Endothelial cell (in vitro differentiated cells): ENCODE measurements around the gene IRX2. TPM values are rescaled to one million over a fixed set of nuclear protein-coding genes. Genes with fewer than 3 reads are reported as not detected.

Experiments
- DNase-seq: peaks from one replicate; pipeline ENCODE4 v3.0.0; 2021; ENCODE audit warnings: low spot score
- H3K27ac Mint-ChIP-seq: one replicate; pipeline ENCODE4 v1.8.0; 2021; ENCODE audit warnings: mixed read lengths, inconsistent platforms; ENCODE audit not compliant: unreplicated experiment
- H3K27me3 Mint-ChIP-seq: one replicate; pipeline ENCODE4 v1.8.0; 2021; ENCODE audit warnings: mild to moderate bottlenecking, moderate library complexity, mixed read lengths, inconsistent platforms; ENCODE audit not compliant: unreplicated experiment
- H3K36me3 Mint-ChIP-seq: one replicate; pipeline ENCODE4 v1.8.0; 2021; ENCODE audit warnings: mild to moderate bottlenecking, low read depth, mixed read lengths, inconsistent platforms; ENCODE audit not compliant: unreplicated experiment
- H3K4me1 Mint-ChIP-seq: one replicate; pipeline ENCODE4 v1.8.0; 2021; ENCODE audit warnings: mild to moderate bottlenecking, mixed read lengths, inconsistent platforms; ENCODE audit not compliant: unreplicated experiment
- H3K4me3 Mint-ChIP-seq: one replicate; pipeline ENCODE4 v1.8.0; 2021; ENCODE audit warnings: mild to moderate bottlenecking, mixed read lengths, inconsistent platforms; ENCODE audit not compliant: unreplicated experiment
- H3K9me3 Mint-ChIP-seq: one replicate; pipeline ENCODE4 v1.8.0; 2021; ENCODE audit warnings: mixed read lengths, inconsistent platforms; ENCODE audit not compliant: unreplicated experiment
- CTCF ChIP-seq: fragments of 200-600 bp; sonication (generic); IDR thresholded peaks from one replicate; pipeline ENCODE4 v1.5.0; 2021; ENCODE audit warnings: antibody characterized with exemption; ENCODE audit not compliant: unreplicated experiment
- total RNA-seq: library from RNA; stranded (reverse); fragmentation: NEBNext Ultra II Directional; extraction: Animal tissue kit (Norgen Biotek cat#: 25700); gene quantifications from one replicate; pipeline ENCODE4 v1.2.1, GENCODE V29; 2021; ENCODE audit not compliant: unreplicated experiment

The IRX2 gene
- total RNA-seq, 1 donor from 2014 or later = 0.72 TPM

DNA sequence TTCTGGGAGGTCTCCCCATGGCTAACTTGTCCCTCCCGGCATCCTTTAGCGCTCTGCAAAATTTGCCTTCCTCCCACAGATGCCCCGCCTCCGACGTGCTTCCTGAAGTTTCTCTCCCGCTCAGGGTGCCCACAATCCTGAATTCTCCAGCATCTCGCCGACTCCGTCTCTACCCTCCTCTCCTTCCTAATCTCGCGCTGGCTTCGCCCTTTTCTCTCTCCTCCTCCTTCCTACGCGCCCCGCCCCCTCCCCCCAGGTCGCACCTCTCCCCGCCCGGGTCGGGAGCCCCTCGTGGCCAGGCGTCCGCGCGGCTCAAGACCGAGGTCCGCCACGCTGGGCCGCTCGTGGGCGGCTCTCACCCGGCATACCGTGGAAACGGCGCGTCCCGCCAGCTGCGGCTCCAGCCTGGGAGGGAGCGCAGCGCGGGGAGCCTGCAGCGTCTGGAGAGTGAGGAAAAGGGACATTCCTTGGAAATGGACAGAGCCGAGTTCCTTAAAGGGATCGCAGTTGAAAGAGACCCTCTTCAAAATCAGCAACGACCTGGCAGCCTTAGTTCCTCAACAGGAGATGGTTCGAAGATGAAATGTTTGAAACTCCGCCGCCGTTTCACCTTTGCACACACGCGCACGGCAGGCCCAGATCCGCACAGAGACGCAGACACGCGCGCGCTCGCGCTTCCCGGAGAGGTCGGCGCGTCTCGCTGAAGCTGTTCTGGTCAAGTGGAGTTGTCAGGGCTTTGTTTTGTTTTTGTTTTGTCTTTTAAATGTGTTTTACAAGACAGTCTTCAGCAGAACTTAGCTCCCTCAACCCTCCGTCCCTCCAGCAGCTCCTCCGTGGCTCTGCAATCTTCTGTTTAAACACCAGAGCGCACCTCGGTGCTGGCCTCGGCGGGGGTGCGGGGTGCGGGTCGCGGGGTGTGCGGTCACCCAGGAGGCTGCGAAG lies 5.0 kb upstream of the IRX2 start:
- H3K4me1 Mint-ChIP-seq = peaks cover 9% of the 10 kb centered on the region
- H3K9me3 Mint-ChIP-seq = no peaks in the 10 kb centered on the region
- no peak overlapping the region for H3K27ac Mint-ChIP-seq
- peak; percentile 43 for DNase-seq
- no peak for TF ChIP-seq CTCF
- peak overlapping the region; percentile 90 for H3K4me3 Mint-ChIP-seq
- H3K27me3 Mint-ChIP-seq = peaks cover 28% of the 10 kb centered on the region
- H3K36me3 Mint-ChIP-seq = no peaks in the 10 kb centered on the region

GRCh38 chr5:2755681-2756171 lies 4.2 kb upstream of the IRX2 start:
- no peak for DNase-seq
- no peak for TF ChIP-seq CTCF
- no peaks in the 10 kb centered on the region for H3K9me3 Mint-ChIP-seq
- H3K27ac Mint-ChIP-seq = no peak overlapping the region
- H3K4me1 Mint-ChIP-seq = peaks cover 9% of the 10 kb centered on the region
- peaks cover 28% of the 10 kb centered on the region for H3K27me3 Mint-ChIP-seq
- H3K4me3 Mint-ChIP-seq = peak overlapping the region; percentile 90
- H3K36me3 Mint-ChIP-seq = no peaks in the 10 kb centered on the region

- Mint-ChIP-seq H3K4me1 (peaks cover 9% of the 10 kb centered on the region), H3K27ac (no peak overlapping the region), H3K9me3 (no peaks in the 10 kb centered on the region), H3K4me3 (no peak overlapping the region), H3K27me3 (peaks cover 28% of the 10 kb centered on the region), H3K36me3 (no peaks in the 10 kb centered on the region)
- TF ChIP-seq CTCF = no peak
- peak; percentile 48 for DNase-seq
Observed at GRCh38 chr5:2755076-2755680, 3.7 kb upstream of the IRX2 start.

DNA sequence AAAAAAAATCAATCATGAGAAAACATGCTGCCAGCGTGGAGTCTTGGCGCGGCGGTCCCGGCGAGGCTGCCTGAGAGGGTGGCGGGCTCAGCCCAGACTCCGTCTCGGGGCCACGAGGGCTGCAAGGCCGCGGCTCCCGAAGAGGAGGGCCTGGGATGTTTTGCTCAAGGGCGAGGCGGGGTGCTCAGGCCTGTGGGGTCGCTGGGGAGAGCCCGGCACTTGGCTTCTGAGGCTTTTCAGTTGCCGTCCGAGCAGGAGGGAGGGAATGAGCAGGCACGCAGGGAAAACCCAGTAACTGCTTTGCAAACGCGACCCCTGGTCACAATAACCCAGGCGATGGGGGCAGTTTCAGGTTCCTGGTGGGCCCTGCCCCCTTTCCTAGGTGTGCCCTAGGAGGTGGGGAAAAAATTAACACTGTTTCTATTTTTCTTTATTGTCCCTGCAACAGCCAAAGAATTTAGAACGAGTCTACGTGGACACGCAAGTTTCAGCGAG lies 3.2 kb upstream of the IRX2 start:
- Mint-ChIP-seq H3K36me3 (peaks cover 4% of the 10 kb centered on the region), H3K4me1 (peaks cover 13% of the 10 kb centered on the region), H3K9me3 (no peaks in the 10 kb centered on the region), H3K4me3 (no peak overlapping the region), H3K27me3 (peaks cover 32% of the 10 kb centered on the region), H3K27ac (no peak overlapping the region)
- DNase-seq = no peak
- TF ChIP-seq CTCF = no peak
